ENCODE measurements around the gene PDE2A. TPM values are rescaled to one million over a fixed set of nuclear protein-coding genes. Genes with fewer than 3 reads are reported as not detected.

The PDE2A gene
- total RNA-seq, 1 donor, result 0.36 TPM

GRCh38 chr11:72719144-72719543 is 44.9 kb upstream of the PDE2A start:
- peak overlapping the region; percentile 33 for H3K27ac ChIP-seq (ENCODE audit: low read depth, low read length)
- H3K4me3 ChIP-seq (ENCODE audit: insufficient read depth, low read length), result no peak overlapping the region
- peaks cover 60% of the 10 kb centered on the region for H4K20me1 ChIP-seq (ENCODE audit: insufficient read depth, low read length)
- peaks cover 39% of the 10 kb centered on the region for H3K4me1 ChIP-seq (ENCODE audit: insufficient read depth, low read length)
- TF ChIP-seq, protein P1, sequence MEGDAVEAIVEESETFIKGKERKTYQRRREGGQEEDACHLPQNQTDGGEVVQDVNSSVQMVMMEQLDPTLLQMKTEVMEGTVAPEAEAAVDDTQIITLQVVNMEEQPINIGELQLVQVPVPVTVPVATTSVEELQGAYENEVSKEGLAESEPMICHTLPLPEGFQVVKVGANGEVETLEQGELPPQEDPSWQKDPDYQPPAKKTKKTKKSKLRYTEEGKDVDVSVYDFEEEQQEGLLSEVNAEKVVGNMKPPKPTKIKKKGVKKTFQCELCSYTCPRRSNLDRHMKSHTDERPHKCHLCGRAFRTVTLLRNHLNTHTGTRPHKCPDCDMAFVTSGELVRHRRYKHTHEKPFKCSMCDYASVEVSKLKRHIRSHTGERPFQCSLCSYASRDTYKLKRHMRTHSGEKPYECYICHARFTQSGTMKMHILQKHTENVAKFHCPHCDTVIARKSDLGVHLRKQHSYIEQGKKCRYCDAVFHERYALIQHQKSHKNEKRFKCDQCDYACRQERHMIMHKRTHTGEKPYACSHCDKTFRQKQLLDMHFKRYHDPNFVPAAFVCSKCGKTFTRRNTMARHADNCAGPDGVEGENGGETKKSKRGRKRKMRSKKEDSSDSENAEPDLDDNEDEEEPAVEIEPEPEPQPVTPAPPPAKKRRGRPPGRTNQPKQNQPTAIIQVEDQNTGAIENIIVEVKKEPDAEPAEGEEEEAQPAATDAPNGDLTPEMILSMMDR (IDR thresholded peaks at IDR 0.05; ENCODE audit: extremely low read depth, low read depth, low read length), result no peak
- H3K36me3 ChIP-seq (ENCODE audit: insufficient read depth, low read length), result peaks cover 13% of the 10 kb centered on the region
- peak; percentile 55 for DNase-seq (ENCODE audit: insufficient read length, low spot score, missing footprints)
- peak overlapping the region; percentile 9 for H3K4me2 ChIP-seq (ENCODE audit: insufficient read depth, low read length)
- H2AFZ ChIP-seq (ENCODE audit: low read length), result no peak overlapping the region
- no peaks in the 10 kb centered on the region for H3K27me3 ChIP-seq (ENCODE audit: insufficient read depth, low read length)
- no peaks in the 10 kb centered on the region for H3K9me3 ChIP-seq (ENCODE audit: low read depth, low read length)
- H3K79me2 ChIP-seq (ENCODE audit: insufficient read depth, low read length), result peaks cover 93% of the 10 kb centered on the region

- H3K4me2 ChIP-seq (ENCODE audit: insufficient read depth, low read length), result no peak overlapping the region
- DNase-seq (ENCODE audit: insufficient read length, low spot score, missing footprints), result peak; percentile 57
- H3K27ac ChIP-seq (ENCODE audit: low read depth, low read length), result no peak overlapping the region
- no peak overlapping the region for H2AFZ ChIP-seq (ENCODE audit: low read length)
- H3K36me3 ChIP-seq (ENCODE audit: insufficient read depth, low read length), result peaks cover 13% of the 10 kb centered on the region
- TF ChIP-seq, protein P1 (IDR thresholded peaks at IDR 0.05; ENCODE audit: extremely low read depth, low read depth, low read length), result no peak
- no peak overlapping the region for H3K4me3 ChIP-seq (ENCODE audit: insufficient read depth, low read length)
- peaks cover 90% of the 10 kb centered on the region for H3K79me2 ChIP-seq (ENCODE audit: insufficient read depth, low read length)
- no peaks in the 10 kb centered on the region for H3K9me3 ChIP-seq (ENCODE audit: low read depth, low read length)
- H3K4me1 ChIP-seq (ENCODE audit: insufficient read depth, low read length), result peaks cover 39% of the 10 kb centered on the region
- peaks cover 60% of the 10 kb centered on the region for H4K20me1 ChIP-seq (ENCODE audit: insufficient read depth, low read length)
- no peaks in the 10 kb centered on the region for H3K27me3 ChIP-seq (ENCODE audit: insufficient read depth, low read length)
These were observed 43.9 kb upstream of the PDE2A start for GRCh38 chr11:72718101-72718501.

DNA sequence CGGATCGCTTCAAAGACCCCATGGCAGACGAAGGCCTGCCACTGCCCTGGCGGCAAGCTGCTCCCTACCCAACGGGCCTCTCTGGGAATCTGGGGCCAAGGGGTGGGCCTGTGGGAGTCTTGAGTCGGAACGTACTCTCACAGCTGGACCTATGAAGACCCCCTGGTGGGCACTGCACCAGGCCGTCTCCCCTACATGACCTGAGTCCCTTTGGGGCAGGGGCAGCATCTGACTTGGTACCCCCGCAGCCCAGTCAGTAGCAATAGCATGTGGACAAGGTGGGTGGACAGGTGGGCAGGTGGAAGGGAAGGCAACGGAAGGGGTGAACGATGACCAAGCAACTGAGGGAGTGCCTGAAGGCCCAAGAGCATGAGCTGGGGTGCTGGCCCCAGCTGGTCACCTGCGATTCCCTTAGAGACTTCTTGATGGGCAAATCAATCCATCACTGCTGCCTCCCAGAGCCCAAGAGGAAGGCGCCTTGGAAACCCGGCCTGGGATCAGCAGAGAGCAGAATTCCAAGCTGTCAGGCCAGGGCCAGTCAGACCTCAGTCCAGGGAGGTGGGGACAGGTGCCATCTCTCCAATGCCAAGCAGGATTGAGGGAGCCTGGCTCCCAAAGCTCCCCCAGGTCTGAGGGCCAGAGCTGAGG is 42.7 kb upstream of the PDE2A start:
- Histone ChIP-seq H2AFZ (ENCODE audit: low read length) (no peak overlapping the region), H3K4me2 (ENCODE audit: insufficient read depth, low read length) (no peak overlapping the region), H3K4me3 (ENCODE audit: insufficient read depth, low read length) (no peak overlapping the region), H3K27ac (ENCODE audit: low read depth, low read length) (no peak overlapping the region), H3K79me2 (ENCODE audit: insufficient read depth, low read length) (peaks cover 89% of the 10 kb centered on the region), H3K9me3 (ENCODE audit: low read depth, low read length) (no peaks in the 10 kb centered on the region), H3K36me3 (ENCODE audit: insufficient read depth, low read length) (peaks cover 13% of the 10 kb centered on the region), H3K4me1 (ENCODE audit: insufficient read depth, low read length) (peaks cover 37% of the 10 kb centered on the region), H4K20me1 (ENCODE audit: insufficient read depth, low read length) (peaks cover 61% of the 10 kb centered on the region), H3K27me3 (ENCODE audit: insufficient read depth, low read length) (no peaks in the 10 kb centered on the region)
- DNase-seq (ENCODE audit: insufficient read length, low spot score, missing footprints), result peak; percentile 34
- TF ChIP-seq, protein P1 (IDR thresholded peaks at IDR 0.05; ENCODE audit: extremely low read depth, low read depth, low read length), result no peak

DNA sequence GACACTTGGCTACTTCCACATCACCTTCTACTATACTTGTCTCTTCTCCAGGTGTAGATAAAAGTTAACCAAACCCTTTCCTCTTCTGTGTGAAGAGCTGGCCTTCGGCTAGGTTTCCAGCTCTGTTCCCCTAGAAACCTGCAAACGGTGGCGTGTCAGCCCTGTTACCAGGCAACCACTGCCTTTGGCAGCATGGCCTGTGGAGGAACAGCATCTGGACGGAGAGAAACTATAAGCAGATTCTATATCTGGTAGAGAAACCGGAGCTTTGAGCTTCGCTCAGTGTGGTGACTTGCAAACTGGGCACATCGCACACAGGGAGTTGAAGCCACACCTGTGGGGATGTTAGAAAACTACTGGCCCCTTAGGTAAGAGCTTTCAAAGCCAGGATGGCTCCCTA is 42.1 kb upstream of the PDE2A start:
- H2AFZ ChIP-seq (ENCODE audit: low read length), result no peak overlapping the region
- TF ChIP-seq, protein P1 (IDR thresholded peaks at IDR 0.05; ENCODE audit: extremely low read depth, low read depth, low read length), result no peak
- H3K79me2 ChIP-seq (ENCODE audit: insufficient read depth, low read length), result peaks cover 84% of the 10 kb centered on the region
- no peak overlapping the region for H3K4me3 ChIP-seq (ENCODE audit: insufficient read depth, low read length)
- peaks cover 31% of the 10 kb centered on the region for H3K4me1 ChIP-seq (ENCODE audit: insufficient read depth, low read length)
- H3K9me3 ChIP-seq (ENCODE audit: low read depth, low read length), result no peaks in the 10 kb centered on the region
- H3K36me3 ChIP-seq (ENCODE audit: insufficient read depth, low read length), result peaks cover 15% of the 10 kb centered on the region
- no peak overlapping the region for H3K4me2 ChIP-seq (ENCODE audit: insufficient read depth, low read length)
- peaks cover 66% of the 10 kb centered on the region for H4K20me1 ChIP-seq (ENCODE audit: insufficient read depth, low read length)
- H3K27me3 ChIP-seq (ENCODE audit: insufficient read depth, low read length), result no peaks in the 10 kb centered on the region
- DNase-seq (ENCODE audit: insufficient read length, low spot score, missing footprints), result peak; percentile 41
- H3K27ac ChIP-seq (ENCODE audit: low read depth, low read length), result no peak overlapping the region
